A549 (cell line): Measurements from ENCODE around the gene RCN2. TPM values are rescaled to one million over a fixed set of nuclear protein-coding genes. Genes with fewer than 3 reads are reported as not detected.
A peak's percentile ranks its signal among the peaks of the same experiment; 100 is the strongest.

Experiments
- ATAC-seq, 2 experiments: fragments of 200-7000 bp in 1 of 2; fragments of >200 bp in 1 of 2; cut with Nextera tagmentation in 1 of 2; cut with Tn5 transposase in 1 of 2; 3 replicates each; pipeline versions ENCODE4 v1.8.0 to v1.9.1; 2018 to 2020; ENCODE audit warnings: mild to moderate bottlenecking in 1 of 2, moderate library complexity in 1 of 2
- CTCF ChIA-PET: fragments of 300-600 bp; sonication (Branson Sonifier 250); formaldehyde crosslinking; extraction: SDS; loops from one replicate; lab custom pipeline; 2021; ENCODE audit warnings: antibody characterized with exemption, inconsistent platforms; lab: Yijun Ruan, JAX
- POLR2A ChIA-PET: fragments of 350-600 bp; formaldehyde crosslinking; extraction: SDS; loops from one replicate; lab custom pipeline; 2021; ENCODE audit warnings: antibody characterized with exemption, inconsistent platforms; lab: Yijun Ruan, JAX
- DNase-seq, 2 experiments: peaks; one replicate each; pipeline versions ENCODE4 v3.0.0 to v3.0.0-alpha.2; 2011 to 2016; ENCODE audit warnings: low read depth in 1 of 2, low spot score in 1 of 2
- FAIRE-seq: peaks from 2 replicates; lab custom pipeline; 2011; peaks lifted over from hg19 to GRCh38; lab: Jason Lieb, UNC
- H3K27ac ChIP-seq, 2 experiments: fragments of >200 bp; sonication (Bioruptor Twin); formaldehyde crosslinking; 3 replicates each; pipeline ENCODE4 v1.5.1; 2016 to 2017
- H3K4me1 ChIP-seq: fragments of >200 bp; sonication (Bioruptor Twin); formaldehyde crosslinking; 3 replicates; pipeline ENCODE4 v1.6.1; 2016
- H3K4me2 ChIP-seq: fragments of >200 bp; sonication (Bioruptor Twin); formaldehyde crosslinking; 3 replicates; pipeline ENCODE4 v1.6.1; 2016
- H3K4me3 ChIP-seq: fragments of >200 bp; sonication (Bioruptor Twin); formaldehyde crosslinking; 3 replicates; pipeline ENCODE4 v1.5.1; 2016
- H3K9me3 ChIP-seq: fragments of >200 bp; sonication (Bioruptor Twin); formaldehyde crosslinking; 3 replicates; pipeline ENCODE4 v1.6.1; 2016
- CBX8 ChIP-seq: fragments of 200-600 bp; sonication (generic); IDR thresholded peaks from 2 replicates; pipeline ENCODE4 v1.6.1; 2016
- CEBPB ChIP-seq, 2 experiments: fragments of >200 bp in 1 of 2; sonication (Bioruptor Twin) in 1 of 2; formaldehyde crosslinking in 1 of 2; IDR thresholded peaks; 2 replicates each; pipeline ENCODE4 v1.6.1; 2012 to 2016
- CHD2 ChIP-seq: fragments of 150-350 bp; IDR thresholded peaks from 2 replicates; pipeline ENCODE4 v1.6.1; 2014; ENCODE audit warnings: low read length; ENCODE audit not compliant: partially characterized antibody
- CHD4 ChIP-seq: fragments of 200-600 bp; sonication (generic); IDR thresholded peaks from 2 replicates; pipeline ENCODE4 v1.6.1; 2016; ENCODE audit warnings: antibody characterized with exemption, mild to moderate bottlenecking, borderline replicate concordance
- EP300 ChIP-seq, 2 experiments: fragments of >200 bp; sonication (Bioruptor Twin); formaldehyde crosslinking; IDR thresholded peaks; 2 replicates in 1 of 2; 3 replicates in 1 of 2; pipeline ENCODE4 v1.6.1; 2016 to 2017
- ESRRA ChIP-seq: fragments of 150-350 bp; IDR thresholded peaks from 2 replicates; pipeline ENCODE4 v1.6.1; 2014; ENCODE audit warnings: mild to moderate bottlenecking, low read length, borderline replicate concordance
- HEYL ChIP-seq: fragments of 250-450 bp; sonication (Bioruptor Pico); IDR thresholded peaks from 2 replicates; pipeline ENCODE4 v1.8.0; 2021; ENCODE audit warnings: mild to moderate bottlenecking, moderate library complexity
- HOXB13 ChIP-seq: fragments of 250-450 bp; sonication (Bioruptor Pico); IDR thresholded peaks from 2 replicates; pipeline ENCODE4 v1.5.0; 2020; ENCODE audit warnings: low read depth, mild to moderate bottlenecking, moderate library complexity
- JUN ChIP-seq, 2 experiments: fragments of >200 bp; sonication (Bioruptor Twin); formaldehyde crosslinking; IDR thresholded peaks; 2 replicates in 1 of 2; 3 replicates in 1 of 2; pipeline ENCODE4 v1.6.1; 2016 to 2017
- KDM5A ChIP-seq: fragments of 200-600 bp; sonication (generic); IDR thresholded peaks from 2 replicates; pipeline ENCODE4 v1.6.1; 2016; ENCODE audit warnings: antibody characterized with exemption, mild to moderate bottlenecking
- MAFK ChIP-seq: fragments of 450-650 bp; IDR thresholded peaks from 2 replicates; pipeline ENCODE4 v1.6.1; 2014; ENCODE audit not compliant: partially characterized antibody
- NPAS2 ChIP-seq: fragments of 250-450 bp; sonication (Bioruptor Pico); IDR thresholded peaks from 2 replicates; pipeline ENCODE4 v1.8.0; 2022; ENCODE audit warnings: mild to moderate bottlenecking, moderate library complexity, borderline replicate concordance
- POLR2A ChIP-seq: IDR thresholded peaks from 2 replicates; pipeline ENCODE4 v1.6.1; 2012; ENCODE audit warnings: mild to moderate bottlenecking, low read length
- TP53 ChIP-seq: fragments of 250-450 bp; sonication (Bioruptor Pico); IDR thresholded peaks from 2 replicates; pipeline ENCODE4 v1.5.0; 2021; ENCODE audit warnings: mild to moderate bottlenecking, moderate library complexity
- WGBS: methylation state at CpG from one replicate; pipeline ENCODE4 v1.1.6; 2017; ENCODE audit errors: missing lambda C conversion rate; 5-methylcytosine and 5-hydroxymethylcytosine counted together
- polyA plus RNA-seq, 4 experiments: library from polyadenylated mRNA; depleted of rRNA in 3 of 4; stranded (reverse); fragments of >200 nt; fragmentation: RNase III in 1 of 4; extraction: RNeasy Plus Mini Kit Qiagen cat#74134 plus additional on column Dnase treatment in 1 of 4; gene quantifications; 2 replicates in 3 of 4; 3 replicates in 1 of 4; pipeline ENCODE4 v1.2.3, GENCODE V29; 2011 to 2017
- TF ChIP-seq, protein P1 (sequence below): fragments of 200-600 bp; sonication (generic); IDR thresholded peaks from 2 replicates; pipeline ENCODE4 v1.6.1; 2016; ENCODE audit warnings: antibody characterized with exemption, mild to moderate bottlenecking, moderate library complexity
- TF ChIP-seq, protein P2 (sequence below): IDR thresholded peaks from 2 replicates; pipeline ENCODE4 v1.6.1; 2012; ENCODE audit warnings: low read depth, borderline replicate concordance
- TF ChIP-seq, protein P3 (sequence below): fragments of >200 bp; sonication (Bioruptor Twin); formaldehyde crosslinking; IDR thresholded peaks from 3 replicates; pipeline ENCODE4 v1.5.1; 2016
- TF ChIP-seq, protein P4 (sequence below): fragments of 250-450 bp; sonication (Bioruptor Pico); IDR thresholded peaks from 2 replicates; pipeline ENCODE4 v1.5.0; 2021; ENCODE audit warnings: mild to moderate bottlenecking, moderate library complexity, borderline replicate concordance
- TF ChIP-seq, protein P5 (sequence below): IDR thresholded peaks from 2 replicates; pipeline ENCODE4 v1.6.1; 2012

Gene RCN2
- polyA plus RNA-seq, 2 of the 4 experiments (the other 2 are of a cell fraction): 81.3 to 152 TPM

DNA sequence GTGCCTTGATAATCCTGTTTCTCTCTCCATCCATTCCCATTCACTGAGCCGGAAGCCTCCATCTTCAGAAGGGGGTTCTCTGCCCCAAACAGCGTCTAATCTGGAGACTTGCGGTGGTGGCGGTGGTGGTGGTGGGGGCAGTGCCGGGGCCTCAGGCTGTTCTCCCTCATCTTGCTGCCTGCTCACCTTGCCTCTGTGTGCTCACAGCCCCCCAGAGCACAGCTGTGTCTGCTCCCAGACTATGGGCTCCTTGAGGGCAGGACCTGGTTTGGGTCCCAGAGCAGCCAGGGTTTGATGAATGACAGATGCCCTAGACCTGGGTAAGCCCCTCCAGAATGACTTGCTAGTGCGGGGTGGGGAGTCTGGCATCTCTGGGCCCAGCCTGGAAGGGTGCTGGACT, 62.9 kb downstream of the RCN2 start:
- POLR2A ChIA-PET: no interaction called here
- WGBS: 82% methylated on average over 5 of the region's 6 CpGs
- no peak for TF ChIP-seq HEYL (CRISPR knock-in tag)
- no peak for TF ChIP-seq MAFK
- TF ChIP-seq JUN (IDR thresholded peaks at IDR 0.05): no peak
- no peak for TF ChIP-seq ESRRA
- TF ChIP-seq, protein P1, sequence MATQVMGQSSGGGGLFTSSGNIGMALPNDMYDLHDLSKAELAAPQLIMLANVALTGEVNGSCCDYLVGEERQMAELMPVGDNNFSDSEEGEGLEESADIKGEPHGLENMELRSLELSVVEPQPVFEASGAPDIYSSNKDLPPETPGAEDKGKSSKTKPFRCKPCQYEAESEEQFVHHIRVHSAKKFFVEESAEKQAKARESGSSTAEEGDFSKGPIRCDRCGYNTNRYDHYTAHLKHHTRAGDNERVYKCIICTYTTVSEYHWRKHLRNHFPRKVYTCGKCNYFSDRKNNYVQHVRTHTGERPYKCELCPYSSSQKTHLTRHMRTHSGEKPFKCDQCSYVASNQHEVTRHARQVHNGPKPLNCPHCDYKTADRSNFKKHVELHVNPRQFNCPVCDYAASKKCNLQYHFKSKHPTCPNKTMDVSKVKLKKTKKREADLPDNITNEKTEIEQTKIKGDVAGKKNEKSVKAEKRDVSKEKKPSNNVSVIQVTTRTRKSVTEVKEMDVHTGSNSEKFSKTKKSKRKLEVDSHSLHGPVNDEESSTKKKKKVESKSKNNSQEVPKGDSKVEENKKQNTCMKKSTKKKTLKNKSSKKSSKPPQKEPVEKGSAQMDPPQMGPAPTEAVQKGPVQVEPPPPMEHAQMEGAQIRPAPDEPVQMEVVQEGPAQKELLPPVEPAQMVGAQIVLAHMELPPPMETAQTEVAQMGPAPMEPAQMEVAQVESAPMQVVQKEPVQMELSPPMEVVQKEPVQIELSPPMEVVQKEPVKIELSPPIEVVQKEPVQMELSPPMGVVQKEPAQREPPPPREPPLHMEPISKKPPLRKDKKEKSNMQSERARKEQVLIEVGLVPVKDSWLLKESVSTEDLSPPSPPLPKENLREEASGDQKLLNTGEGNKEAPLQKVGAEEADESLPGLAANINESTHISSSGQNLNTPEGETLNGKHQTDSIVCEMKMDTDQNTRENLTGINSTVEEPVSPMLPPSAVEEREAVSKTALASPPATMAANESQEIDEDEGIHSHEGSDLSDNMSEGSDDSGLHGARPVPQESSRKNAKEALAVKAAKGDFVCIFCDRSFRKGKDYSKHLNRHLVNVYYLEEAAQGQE: no peak
- TF ChIP-seq TP53: no peak
- TF ChIP-seq, protein P2, sequence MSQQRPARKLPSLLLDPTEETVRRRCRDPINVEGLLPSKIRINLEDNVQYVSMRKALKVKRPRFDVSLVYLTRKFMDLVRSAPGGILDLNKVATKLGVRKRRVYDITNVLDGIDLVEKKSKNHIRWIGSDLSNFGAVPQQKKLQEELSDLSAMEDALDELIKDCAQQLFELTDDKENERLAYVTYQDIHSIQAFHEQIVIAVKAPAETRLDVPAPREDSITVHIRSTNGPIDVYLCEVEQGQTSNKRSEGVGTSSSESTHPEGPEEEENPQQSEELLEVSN: no peak
- no peak for TF ChIP-seq CHD2
- TF ChIP-seq, protein P3, sequence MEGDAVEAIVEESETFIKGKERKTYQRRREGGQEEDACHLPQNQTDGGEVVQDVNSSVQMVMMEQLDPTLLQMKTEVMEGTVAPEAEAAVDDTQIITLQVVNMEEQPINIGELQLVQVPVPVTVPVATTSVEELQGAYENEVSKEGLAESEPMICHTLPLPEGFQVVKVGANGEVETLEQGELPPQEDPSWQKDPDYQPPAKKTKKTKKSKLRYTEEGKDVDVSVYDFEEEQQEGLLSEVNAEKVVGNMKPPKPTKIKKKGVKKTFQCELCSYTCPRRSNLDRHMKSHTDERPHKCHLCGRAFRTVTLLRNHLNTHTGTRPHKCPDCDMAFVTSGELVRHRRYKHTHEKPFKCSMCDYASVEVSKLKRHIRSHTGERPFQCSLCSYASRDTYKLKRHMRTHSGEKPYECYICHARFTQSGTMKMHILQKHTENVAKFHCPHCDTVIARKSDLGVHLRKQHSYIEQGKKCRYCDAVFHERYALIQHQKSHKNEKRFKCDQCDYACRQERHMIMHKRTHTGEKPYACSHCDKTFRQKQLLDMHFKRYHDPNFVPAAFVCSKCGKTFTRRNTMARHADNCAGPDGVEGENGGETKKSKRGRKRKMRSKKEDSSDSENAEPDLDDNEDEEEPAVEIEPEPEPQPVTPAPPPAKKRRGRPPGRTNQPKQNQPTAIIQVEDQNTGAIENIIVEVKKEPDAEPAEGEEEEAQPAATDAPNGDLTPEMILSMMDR: no peak
- no peak for TF ChIP-seq CEBPB (IDR thresholded peaks at IDR 0.05)
- Histone ChIP-seq H3K4me3 (no peak overlapping the region), H3K4me2 (no peak overlapping the region), H3K4me1 (peaks cover 15% of the 10 kb centered on the region), H3K9me3 (no peaks in the 10 kb centered on the region), H3K27ac (peak overlapping the region in 1 of 2 experiments; percentile 21; a peak in 1 of 6 replicates)
- CTCF ChIA-PET: interaction anchor here (0.6 to 2.6 kb wide), 3 partner anchors 12 to 542 kb away, joined by 3 to 11 read pairs (median 3); no protein-coding TSS in a partner anchor
- DNase-seq: no peak
- FAIRE-seq: no peak
- no peak for ATAC-seq

DNA sequence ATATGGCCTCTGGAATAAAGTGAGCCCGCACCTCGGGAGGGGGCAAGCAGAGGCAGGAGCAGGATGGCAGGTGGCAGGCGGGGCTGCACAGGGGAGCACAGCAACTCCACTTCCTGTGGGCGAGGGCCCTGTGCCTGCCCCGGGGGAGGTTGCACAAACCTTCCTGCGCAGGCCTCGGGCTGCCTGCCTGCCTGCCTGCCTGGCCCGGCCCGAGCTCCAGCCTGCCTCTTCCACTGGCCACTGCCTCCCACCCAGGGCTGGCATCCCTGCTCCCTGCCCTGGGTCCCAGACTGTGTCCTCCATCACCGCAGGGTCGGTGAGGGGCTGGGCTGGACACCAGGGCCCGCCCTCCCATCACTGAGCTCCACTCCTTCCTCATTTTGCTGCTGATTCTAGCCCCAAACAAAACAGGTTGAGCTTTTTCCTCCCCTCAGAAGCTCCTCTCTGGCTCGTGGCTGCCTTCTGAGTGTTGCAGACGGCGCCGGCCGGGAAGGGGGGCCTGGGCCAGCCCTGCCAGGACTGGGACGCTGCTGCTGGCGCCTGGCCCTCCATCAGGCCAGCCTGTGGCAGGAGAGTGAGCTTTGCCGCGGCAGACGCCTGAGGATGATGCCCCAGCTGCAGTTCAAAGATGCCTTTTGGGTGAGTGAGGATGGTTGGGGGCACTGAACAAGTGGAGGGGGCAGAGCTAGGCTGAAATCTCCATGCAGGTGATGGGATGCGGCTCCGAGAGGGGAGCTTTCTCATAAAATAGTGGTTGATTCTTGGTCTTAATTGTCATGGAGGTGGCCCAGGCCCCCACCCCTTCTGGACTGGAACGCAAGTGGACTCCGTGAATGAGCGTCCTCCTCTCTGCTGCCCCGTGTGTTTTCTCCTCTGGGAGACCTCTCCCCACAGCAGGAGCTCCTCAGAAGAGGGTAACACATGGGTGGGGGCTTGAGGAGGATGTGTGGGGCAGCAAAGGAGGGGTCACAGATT, 63.7 kb downstream of the RCN2 start, which contains the start of gene PSTPIP1:
PSTPIP1 (plus strand) TSS at position 156 of the 975 bp plus-strand sequence; CDS start at position 604, 448 bp downstream.
- FAIRE-seq: no peak
- no peak for DNase-seq
- H3K4me3 ChIP-seq: no peak within 1 kb of the TSS
- 88% methylated on average over 20 of the region's 28 CpGs for WGBS
- no peak for TF ChIP-seq NPAS2 (CRISPR knock-in tag)
- TF ChIP-seq, all 56 proteins: peak for 0
- H3K9me3 ChIP-seq: no peaks in the 10 kb centered on the region
- POLR2A ChIA-PET: no interaction called here
- no peak within 1 kb of the TSS for H3K4me2 ChIP-seq
- H3K4me1 ChIP-seq: peaks cover 15% of the 10 kb centered on the region
- peak within 1 kb of the TSS in 1 of 2 experiments; percentile 21; a peak in 1 of 6 replicates for H3K27ac ChIP-seq
- CTCF ChIA-PET: interaction anchor here (0.6 to 2.6 kb wide), 7 partner anchors 13 to 638 kb away, joined by 3 to 11 read pairs (median 3); no protein-coding TSS in a partner anchor
- ATAC-seq: no peak

DNA sequence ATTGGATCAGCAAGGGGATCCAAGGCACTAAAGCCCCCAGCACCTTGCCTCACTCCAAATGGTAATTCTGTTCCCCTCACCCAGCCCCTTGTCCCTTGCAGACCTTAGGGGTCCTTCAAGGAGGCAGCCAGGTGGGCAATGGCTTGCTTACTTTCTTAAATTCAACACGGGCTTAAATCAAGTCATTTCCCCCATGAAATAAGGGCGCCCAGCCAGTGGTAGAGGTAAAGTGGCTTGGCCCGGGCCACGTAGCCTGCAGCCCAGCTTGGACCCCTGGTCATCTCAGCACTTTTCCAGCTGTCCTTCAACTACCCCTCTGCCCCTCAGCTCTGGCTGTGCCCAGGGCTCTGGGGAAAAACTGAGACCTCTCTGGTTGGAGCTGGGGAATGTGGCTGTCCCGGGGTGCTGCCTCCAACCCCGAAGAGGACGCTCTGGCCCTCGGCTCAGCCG, 64.6 kb downstream of the RCN2 start:
- FAIRE-seq (no peak), ATAC-seq (no peak), DNase-seq (no peak)
- no peak overlapping the region for H3K4me3 ChIP-seq
- H3K4me1 ChIP-seq: peaks cover 15% of the 10 kb centered on the region
- no peaks in the 10 kb centered on the region for H3K9me3 ChIP-seq
- POLR2A ChIA-PET: no interaction called here
- H3K27ac ChIP-seq: peak overlapping the region in 1 of 2 experiments; percentile 44; a peak in 1 of 6 replicates
- H3K4me2 ChIP-seq: no peak overlapping the region
- WGBS: 80% methylated on average over 9 of the region's 9 CpGs
- CTCF ChIA-PET: interaction anchor here (0.6 to 2.6 kb wide), 5 partner anchors 20 to 637 kb away, joined by 3 to 11 read pairs (median 3); no protein-coding TSS in a partner anchor
- TF ChIP-seq POLR2A: no peak
- TF ChIP-seq CBX8: no peak
- no peak for TF ChIP-seq KDM5A
- TF ChIP-seq, protein P4, sequence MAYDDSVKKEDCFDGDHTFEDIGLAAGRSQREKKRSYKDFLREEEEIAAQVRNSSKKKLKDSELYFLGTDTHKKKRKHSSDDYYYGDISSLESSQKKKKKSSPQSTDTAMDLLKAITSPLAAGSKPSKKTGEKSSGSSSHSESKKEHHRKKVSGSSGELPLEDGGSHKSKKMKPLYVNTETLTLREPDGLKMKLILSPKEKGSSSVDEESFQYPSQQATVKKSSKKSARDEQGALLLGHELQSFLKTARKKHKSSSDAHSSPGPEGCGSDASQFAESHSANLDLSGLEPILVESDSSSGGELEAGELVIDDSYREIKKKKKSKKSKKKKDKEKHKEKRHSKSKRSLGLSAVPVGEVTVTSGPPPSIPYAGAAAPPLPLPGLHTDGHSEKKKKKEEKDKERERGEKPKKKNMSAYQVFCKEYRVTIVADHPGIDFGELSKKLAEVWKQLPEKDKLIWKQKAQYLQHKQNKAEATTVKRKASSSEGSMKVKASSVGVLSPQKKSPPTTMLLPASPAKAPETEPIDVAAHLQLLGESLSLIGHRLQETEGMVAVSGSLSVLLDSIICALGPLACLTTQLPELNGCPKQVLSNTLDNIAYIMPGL (CRISPR knock-in tag): no peak
- TF ChIP-seq HOXB13: no peak
- no peak for TF ChIP-seq EP300 (IDR thresholded peaks at IDR 0.05)
- no peak for TF ChIP-seq CHD4
- TF ChIP-seq, protein P5, sequence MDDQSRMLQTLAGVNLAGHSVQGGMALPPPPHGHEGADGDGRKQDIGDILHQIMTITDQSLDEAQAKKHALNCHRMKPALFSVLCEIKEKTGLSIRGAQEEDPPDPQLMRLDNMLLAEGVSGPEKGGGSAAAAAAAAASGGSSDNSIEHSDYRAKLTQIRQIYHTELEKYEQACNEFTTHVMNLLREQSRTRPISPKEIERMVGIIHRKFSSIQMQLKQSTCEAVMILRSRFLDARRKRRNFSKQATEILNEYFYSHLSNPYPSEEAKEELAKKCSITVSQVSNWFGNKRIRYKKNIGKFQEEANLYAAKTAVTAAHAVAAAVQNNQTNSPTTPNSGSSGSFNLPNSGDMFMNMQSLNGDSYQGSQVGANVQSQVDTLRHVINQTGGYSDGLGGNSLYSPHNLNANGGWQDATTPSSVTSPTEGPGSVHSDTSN: no peak
- TF ChIP-seq, protein P3: no peak
- no peak for TF ChIP-seq ESRRA
